IPS-20b (cell line): ENCODE results near the gene UBXN10.

Experiments used
- H3K27ac ChIP-seq: one replicate; pipeline ENCODE4 v1.5.1; 2013; ENCODE audit warnings: low read length
- H3K27me3 ChIP-seq: 2 replicates; pipeline ENCODE4 v1.6.1; 2013; ENCODE audit warnings: mild to moderate bottlenecking, low read length, inconsistent platforms; ENCODE audit not compliant: insufficient read depth
- H3K36me3 ChIP-seq: 2 replicates; pipeline ENCODE4 v1.6.1; 2013; ENCODE audit warnings: low read depth, mild to moderate bottlenecking, inconsistent platforms, low read length, moderate library complexity; ENCODE audit not compliant: insufficient read depth
- H3K4me1 ChIP-seq: 2 replicates; pipeline ENCODE4 v1.6.1; 2013; ENCODE audit warnings: mild to moderate bottlenecking, control low read depth, inconsistent platforms, low read length, moderate library complexity; ENCODE audit not compliant: insufficient read depth
- H3K4me3 ChIP-seq: 2 replicates; pipeline ENCODE4 v1.5.1; 2013; ENCODE audit warnings: mild to moderate bottlenecking, low read length, inconsistent platforms
- H3K9ac ChIP-seq: 2 replicates; pipeline ENCODE4 v1.6.1; 2013; ENCODE audit warnings: low read depth, mild to moderate bottlenecking, inconsistent platforms, low read length, moderate library complexity
- H3K9me3 ChIP-seq: 2 replicates; pipeline ENCODE4 v1.6.1; 2013; ENCODE audit warnings: mild to moderate bottlenecking, low read depth, low read length, inconsistent platforms; ENCODE audit not compliant: insufficient read depth

Gene UBXN10

DNA sequence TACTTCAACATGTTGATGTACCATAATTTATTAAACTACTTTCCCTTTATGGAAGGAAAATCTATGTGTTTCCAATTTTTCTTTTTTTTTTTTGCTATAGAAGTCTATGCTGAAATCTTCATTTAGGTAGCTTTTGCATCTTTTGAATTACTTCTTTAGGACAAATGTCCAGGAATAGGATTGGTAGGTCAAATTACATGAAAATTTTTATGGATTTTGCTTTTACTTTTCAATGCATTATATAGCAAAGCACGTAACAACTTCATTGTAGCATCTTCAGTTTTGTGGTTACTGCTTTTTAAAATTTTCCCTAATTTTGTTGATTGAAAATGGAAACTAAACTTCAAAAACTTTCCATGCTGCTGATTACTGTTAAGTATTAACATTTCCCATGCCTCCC is 12.4 kb downstream of the UBXN10 start:
- Histone ChIP-seq H3K9me3 (no peaks in the 10 kb centered on the region), H3K27me3 (no peaks in the 10 kb centered on the region), H3K4me3 (no peak overlapping the region), H3K4me1 (peaks cover 9% of the 10 kb centered on the region), H3K27ac (no peak overlapping the region), H3K9ac (no peak overlapping the region), H3K36me3 (no peaks in the 10 kb centered on the region)

DNA sequence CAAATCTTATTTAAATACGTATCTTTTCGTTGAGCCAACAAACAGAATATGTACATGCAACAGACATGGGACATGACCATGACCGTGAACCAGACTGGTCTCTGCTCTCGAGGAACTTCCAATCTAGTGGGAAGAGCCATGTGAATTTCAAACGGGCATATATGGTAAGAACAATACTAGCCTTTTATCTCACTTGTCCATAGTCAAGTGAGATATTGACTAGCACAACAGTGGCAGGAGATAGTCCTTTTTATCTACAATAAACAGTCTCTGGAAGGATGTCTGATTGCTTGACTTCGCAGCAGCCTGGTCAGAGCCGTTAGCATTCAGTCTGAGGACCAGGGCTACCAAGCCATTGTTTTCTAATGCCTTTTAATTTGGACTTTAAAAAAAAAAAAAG is 13.0 kb downstream of the UBXN10 start:
- Histone ChIP-seq H3K9ac (no peak overlapping the region), H3K9me3 (no peaks in the 10 kb centered on the region), H3K27ac (no peak overlapping the region), H3K4me1 (peaks cover 8% of the 10 kb centered on the region), H3K36me3 (no peaks in the 10 kb centered on the region), H3K27me3 (no peaks in the 10 kb centered on the region), H3K4me3 (no peak overlapping the region)

DNA sequence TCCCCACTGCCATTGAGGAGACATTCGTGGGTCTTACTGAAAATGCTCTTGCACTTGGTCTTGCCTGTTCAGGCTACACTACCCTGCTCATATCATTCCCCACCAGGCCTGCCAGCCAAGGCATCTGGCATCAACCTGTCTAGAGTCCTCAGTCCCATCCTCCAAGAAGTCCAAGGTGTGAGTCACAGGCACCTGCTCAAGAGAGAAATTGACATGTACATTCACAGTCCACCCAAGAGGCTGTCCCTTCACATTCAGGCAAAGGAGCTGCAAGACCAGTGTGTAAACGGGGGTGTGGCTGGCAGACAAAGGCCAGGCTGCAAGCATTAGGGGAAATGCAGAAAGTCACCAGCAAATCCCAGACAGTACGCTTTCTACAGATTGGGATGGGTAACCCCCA is 13.5 kb downstream of the UBXN10 start:
- Histone ChIP-seq H3K27me3 (no peaks in the 10 kb centered on the region), H3K27ac (no peak overlapping the region), H3K4me3 (no peak overlapping the region), H3K9ac (no peak overlapping the region), H3K4me1 (peaks cover 5% of the 10 kb centered on the region), H3K9me3 (no peaks in the 10 kb centered on the region), H3K36me3 (no peaks in the 10 kb centered on the region)

DNA sequence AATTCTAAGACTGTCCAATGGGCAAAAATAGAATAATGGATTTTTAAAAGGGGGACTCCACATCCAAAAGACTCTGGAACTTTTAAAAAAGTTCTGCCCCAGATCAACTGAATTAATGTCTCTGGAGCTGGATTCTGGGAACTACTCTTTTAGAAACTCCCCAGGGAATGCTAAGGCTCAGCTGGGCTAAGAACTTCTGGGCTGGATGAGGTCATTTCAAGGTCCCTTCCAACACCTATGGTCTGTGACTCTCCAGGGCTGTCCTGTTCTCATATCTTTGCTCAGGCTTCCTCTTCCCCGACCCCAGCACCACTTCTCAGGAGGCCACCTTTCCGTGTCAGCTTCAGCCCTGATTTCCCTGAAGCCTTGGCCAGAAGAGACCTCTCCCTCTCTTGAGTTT is 13.9 kb downstream of the UBXN10 start:
- Histone ChIP-seq H3K9me3 (no peaks in the 10 kb centered on the region), H3K9ac (no peak overlapping the region), H3K4me3 (no peak overlapping the region), H3K27ac (no peak overlapping the region), H3K27me3 (no peaks in the 10 kb centered on the region), H3K36me3 (no peaks in the 10 kb centered on the region), H3K4me1 (peaks cover 2% of the 10 kb centered on the region)

DNA sequence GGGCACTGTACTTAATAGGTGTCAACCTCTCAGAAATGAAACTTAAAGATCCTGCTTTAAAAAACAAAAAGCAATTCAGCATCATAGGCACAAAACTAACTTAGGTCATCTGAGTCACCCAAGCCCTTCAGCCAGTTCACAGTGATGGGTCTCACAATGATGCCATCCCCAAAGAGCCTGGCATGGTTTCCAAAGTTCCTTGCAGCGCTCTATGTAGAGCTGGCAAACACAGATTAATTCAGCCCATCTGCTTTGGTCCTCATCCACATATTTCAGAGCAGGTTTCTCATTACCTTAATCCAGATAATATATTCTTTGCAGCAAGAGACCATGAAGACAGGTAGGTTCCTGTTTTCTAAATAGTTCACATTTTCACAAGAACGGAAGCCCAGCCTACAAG is 15.1 kb downstream of the UBXN10 start:
- Histone ChIP-seq H3K36me3 (no peaks in the 10 kb centered on the region), H3K9me3 (no peaks in the 10 kb centered on the region), H3K4me3 (no peak overlapping the region), H3K4me1 (no peaks in the 10 kb centered on the region), H3K27me3 (no peaks in the 10 kb centered on the region), H3K27ac (no peak overlapping the region), H3K9ac (no peak overlapping the region)

DNA sequence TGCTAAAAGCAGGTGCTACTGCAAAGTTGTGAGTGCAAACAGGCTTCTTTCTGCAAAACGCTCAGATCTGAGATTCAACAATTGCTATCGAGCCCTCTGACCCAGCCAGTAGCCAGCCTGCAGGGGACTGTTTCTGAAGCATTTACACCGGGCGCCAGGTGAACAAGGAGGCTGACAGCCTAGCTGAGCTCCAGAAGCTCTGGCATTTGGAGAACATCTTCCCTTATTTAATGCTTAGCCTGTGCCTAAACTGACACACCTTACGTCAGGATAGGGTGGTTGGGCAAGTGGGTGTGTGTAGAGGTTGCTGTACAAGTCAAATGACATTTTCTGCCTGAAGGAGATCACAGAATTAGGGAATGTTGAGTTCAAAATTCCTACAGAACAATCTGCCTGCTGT is 16.3 kb downstream of the UBXN10 start:
- H3K36me3 ChIP-seq: no peaks in the 10 kb centered on the region
- H3K4me3 ChIP-seq: no peak overlapping the region
- no peaks in the 10 kb centered on the region for H3K4me1 ChIP-seq
- no peaks in the 10 kb centered on the region for H3K9me3 ChIP-seq
- no peak overlapping the region for H3K27ac ChIP-seq
- no peaks in the 10 kb centered on the region for H3K27me3 ChIP-seq
- H3K9ac ChIP-seq: no peak overlapping the region

DNA sequence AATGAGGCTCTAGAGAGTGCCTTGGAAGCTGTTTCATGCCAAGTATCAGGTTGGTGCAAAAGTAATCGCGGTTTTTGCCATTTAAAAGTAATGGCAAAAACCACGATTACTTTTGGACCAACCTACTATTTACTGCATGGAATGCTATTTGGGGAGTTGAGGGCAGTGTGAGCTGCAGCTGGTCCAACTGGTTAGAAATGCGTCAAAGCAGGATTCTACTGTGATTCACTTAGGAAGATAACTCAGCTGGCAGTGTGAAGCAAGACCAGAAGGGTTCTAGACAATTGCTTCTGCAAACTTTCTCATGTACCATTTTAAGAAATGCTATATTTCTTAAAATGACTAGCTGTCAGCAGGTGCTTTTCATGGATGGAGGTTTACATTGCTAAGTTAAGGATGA is 21.6 kb downstream of the UBXN10 start:
- Histone ChIP-seq H3K4me1 (no peaks in the 10 kb centered on the region), H3K9ac (no peak overlapping the region), H3K9me3 (no peaks in the 10 kb centered on the region), H3K27me3 (no peaks in the 10 kb centered on the region; the same call in 1 of the 2 replicates), H3K4me3 (no peak overlapping the region), H3K36me3 (no peaks in the 10 kb centered on the region), H3K27ac (no peak overlapping the region)

DNA sequence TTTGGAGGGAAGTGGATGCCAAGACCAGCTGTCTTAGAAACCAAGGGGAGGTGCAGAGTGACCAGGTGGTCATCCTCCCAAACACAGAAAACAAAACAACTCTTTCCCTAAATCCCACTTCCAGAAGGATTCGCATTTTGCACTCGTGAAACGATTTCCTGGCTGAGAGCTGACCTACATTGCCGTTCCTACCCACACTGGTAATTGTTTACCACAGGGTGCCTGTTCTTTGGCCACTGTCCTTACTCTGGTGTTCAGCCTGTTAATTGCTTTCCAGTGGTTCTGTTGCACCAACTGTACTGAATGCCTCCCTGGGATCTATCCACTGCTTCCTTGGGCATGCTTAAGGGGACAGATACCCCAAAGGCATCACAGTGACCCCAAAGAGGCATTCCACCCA is 23.6 kb downstream of the UBXN10 start:
- no peaks in the 10 kb centered on the region for H3K9me3 ChIP-seq
- H3K9ac ChIP-seq: no peak overlapping the region
- H3K4me3 ChIP-seq: no peak overlapping the region
- H3K27ac ChIP-seq: no peak overlapping the region
- H3K27me3 ChIP-seq: peaks cover under 1% of the 10 kb centered on the region; the same call in 1 of the 2 replicates
- peaks cover 4% of the 10 kb centered on the region; the same call in 1 of the 2 replicates for H3K4me1 ChIP-seq
- H3K36me3 ChIP-seq: no peaks in the 10 kb centered on the region

DNA sequence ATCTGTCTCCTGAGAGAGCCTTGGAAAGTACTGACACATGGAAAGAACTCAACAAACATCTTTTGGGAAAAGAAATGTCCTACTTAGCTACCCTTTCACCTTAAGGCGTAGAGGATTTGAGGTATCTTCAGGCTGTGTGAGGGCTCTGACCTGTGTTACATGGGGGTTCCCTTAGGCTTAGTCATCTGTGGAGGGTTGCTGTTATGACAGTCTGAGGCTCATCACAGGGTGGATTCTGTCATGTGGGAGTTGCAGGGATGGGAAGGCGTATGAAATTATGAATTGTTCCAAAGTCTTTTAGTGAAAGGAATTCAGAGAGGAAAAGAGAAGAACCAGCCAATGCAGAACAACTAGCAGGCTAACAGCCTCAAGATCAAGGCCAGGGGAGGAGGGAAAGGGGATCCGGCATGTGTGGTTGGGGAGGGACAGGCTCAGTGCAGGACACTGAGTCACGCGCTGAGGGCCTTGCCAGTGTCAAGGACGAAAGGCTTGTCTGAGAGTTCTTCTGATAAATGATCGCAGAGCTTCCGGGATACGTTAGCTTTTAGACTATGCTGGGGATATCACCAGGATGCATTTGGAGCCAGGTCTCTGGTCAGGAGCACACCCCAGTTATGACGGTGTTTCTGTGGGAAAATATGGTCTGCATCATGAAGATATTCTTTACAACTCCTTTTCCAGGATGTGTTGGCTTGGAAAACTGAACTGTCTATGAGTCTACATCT is 25.0 kb downstream of the UBXN10 start:
- no peak overlapping the region for H3K27ac ChIP-seq
- no peak overlapping the region for H3K4me3 ChIP-seq
- H3K9ac ChIP-seq: no peak overlapping the region
- H3K27me3 ChIP-seq: peaks cover 9% of the 10 kb centered on the region; the same call in 1 of the 2 replicates
- peaks cover 4% of the 10 kb centered on the region; the same call in 1 of the 2 replicates for H3K4me1 ChIP-seq
- H3K36me3 ChIP-seq: no peaks in the 10 kb centered on the region
- H3K9me3 ChIP-seq: no peaks in the 10 kb centered on the region

DNA sequence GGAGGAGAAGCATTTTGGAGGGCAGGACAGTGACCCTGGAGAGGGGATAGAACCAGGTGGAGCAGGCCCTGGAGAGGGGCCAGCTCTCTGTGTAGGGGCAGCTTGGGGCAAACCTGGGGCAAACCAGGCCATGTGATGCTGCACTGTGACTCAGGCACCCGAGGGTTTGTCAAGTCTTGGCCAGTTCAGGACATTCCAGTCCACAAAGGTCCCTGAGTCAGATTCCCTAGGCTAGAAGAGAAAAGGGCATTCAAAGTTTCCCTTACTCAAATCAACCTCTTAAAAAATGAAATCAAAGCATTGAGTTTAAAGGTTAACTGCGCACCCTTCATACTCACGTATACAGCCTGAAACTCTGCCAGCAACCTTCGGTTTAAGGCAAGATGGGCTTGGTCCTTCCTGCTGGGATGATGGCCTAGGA is 25.6 kb downstream of the UBXN10 start:
- Histone ChIP-seq H3K27me3 (peaks cover 9% of the 10 kb centered on the region; the same call in 1 of the 2 replicates), H3K4me1 (peaks cover 4% of the 10 kb centered on the region; the same call in 1 of the 2 replicates), H3K9ac (no peak overlapping the region), H3K4me3 (no peak overlapping the region), H3K36me3 (no peaks in the 10 kb centered on the region), H3K9me3 (no peaks in the 10 kb centered on the region), H3K27ac (no peak overlapping the region)

DNA sequence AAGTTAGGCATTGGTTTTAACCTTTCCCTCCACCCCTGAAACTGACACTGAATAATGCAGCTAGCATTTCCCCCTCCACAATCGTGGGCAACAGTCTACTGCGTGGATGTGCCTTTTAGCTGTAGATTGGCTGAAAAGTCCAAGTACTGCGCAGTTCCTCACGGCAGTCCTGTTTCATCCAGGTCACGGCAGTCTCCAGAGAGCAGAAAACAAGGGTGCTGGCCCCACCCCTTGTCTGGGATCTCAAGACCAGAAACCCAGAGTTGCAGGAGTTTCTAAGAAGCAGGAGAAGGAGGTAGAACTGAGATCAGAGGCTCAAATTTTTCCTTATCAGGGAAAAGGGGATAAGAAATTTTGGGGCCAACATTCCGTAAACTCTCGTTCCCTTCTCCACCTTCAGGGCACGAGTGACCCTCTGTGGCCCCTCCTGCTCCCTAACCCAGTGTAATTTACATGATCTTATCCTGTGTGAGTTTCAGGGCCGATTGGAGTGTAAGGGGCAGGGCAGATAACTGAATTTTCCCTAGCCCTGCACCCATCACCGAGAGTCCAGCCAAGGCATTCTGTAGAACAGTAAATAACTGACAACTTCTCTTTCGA is 26.3 kb downstream of the UBXN10 start:
- Histone ChIP-seq H3K4me1 (peaks cover 4% of the 10 kb centered on the region; the same call in 1 of the 2 replicates), H3K4me3 (no peak overlapping the region), H3K27me3 (peaks cover 9% of the 10 kb centered on the region; the same call in 1 of the 2 replicates), H3K27ac (no peak overlapping the region), H3K9ac (no peak overlapping the region), H3K9me3 (no peaks in the 10 kb centered on the region), H3K36me3 (no peaks in the 10 kb centered on the region)
